Astrocyte (in vitro differentiated cells and primary cell): Measurements from ENCODE around the gene CDK15. TPM values are rescaled to one million over a fixed set of nuclear protein-coding genes. Genes with fewer than 3 reads are reported as not detected.

Experiments used
- DNase-seq: peaks from one replicate; pipeline ENCODE4 v3.0.0-alpha.2; 2010; ENCODE audit warnings: low read depth
- FAIRE-seq: peaks from 2 replicates; lab custom pipeline; 2011; peaks lifted over from hg19 to GRCh38; lab: Jason Lieb, UNC
- H2AFZ ChIP-seq: 2 replicates; pipeline ENCODE4 v1.6.0; 2012; ENCODE audit warnings: low read depth, low read length, inconsistent platforms
- H3K27ac ChIP-seq: 2 replicates; pipeline ENCODE4 v1.5.1; 2011; ENCODE audit warnings: low read depth, low read length, inconsistent platforms
- H3K27me3 ChIP-seq: 2 replicates; pipeline ENCODE4 v1.6.0; 2011; ENCODE audit warnings: low read length, inconsistent platforms; ENCODE audit not compliant: insufficient read depth
- H3K36me3 ChIP-seq: 2 replicates; pipeline ENCODE4 v1.5.1; 2011; ENCODE audit warnings: low read length, inconsistent platforms; ENCODE audit not compliant: insufficient read depth
- H3K4me1 ChIP-seq: 2 replicates; pipeline ENCODE4 v1.5.1; 2011; ENCODE audit warnings: low read length, inconsistent platforms; ENCODE audit not compliant: insufficient read depth
- H3K4me2 ChIP-seq: 2 replicates; pipeline ENCODE4 v1.6.0; 2012; ENCODE audit warnings: low read length, inconsistent platforms
- H3K4me3 ChIP-seq: 2 replicates; pipeline ENCODE4 v1.5.1; 2011; ENCODE audit warnings: low read depth, mild to moderate bottlenecking, low read length, inconsistent platforms; ENCODE audit not compliant: insufficient read depth
- H3K79me2 ChIP-seq: 2 replicates; pipeline ENCODE4 v1.6.0; 2012; ENCODE audit warnings: mild to moderate bottlenecking, low read length, inconsistent platforms; ENCODE audit not compliant: insufficient read depth
- H3K9ac ChIP-seq: 2 replicates; pipeline ENCODE4 v1.6.0; 2012; ENCODE audit warnings: mild to moderate bottlenecking, low read length, inconsistent platforms
- H3K9me3 ChIP-seq: 2 replicates; pipeline ENCODE4 v1.5.1; 2012; ENCODE audit warnings: low read depth, mild to moderate bottlenecking, low read length, inconsistent platforms; ENCODE audit not compliant: insufficient read depth
- H4K20me1 ChIP-seq: 2 replicates; pipeline ENCODE4 v1.6.0; 2012; ENCODE audit warnings: low read length, inconsistent platforms; ENCODE audit not compliant: insufficient read depth
- H3K27ac Mint-ChIP-seq: one replicate; pipeline ENCODE4 v1.8.0; 2021; ENCODE audit warnings: mild to moderate bottlenecking, mixed read lengths; ENCODE audit not compliant: unreplicated experiment
- H3K27me3 Mint-ChIP-seq: one replicate; pipeline ENCODE4 v1.8.0; 2021; ENCODE audit warnings: low read depth, mixed read lengths; ENCODE audit not compliant: unreplicated experiment
- H3K36me3 Mint-ChIP-seq: one replicate; pipeline ENCODE4 v1.8.0; 2021; ENCODE audit warnings: low read depth, mixed read lengths; ENCODE audit not compliant: unreplicated experiment
- H3K4me1 Mint-ChIP-seq: one replicate; pipeline ENCODE4 v1.8.0; 2021; ENCODE audit warnings: low read depth, mixed read lengths; ENCODE audit not compliant: unreplicated experiment
- H3K4me3 Mint-ChIP-seq: one replicate; pipeline ENCODE4 v1.8.0; 2021; ENCODE audit warnings: mild to moderate bottlenecking, moderate library complexity, mixed read lengths; ENCODE audit not compliant: unreplicated experiment
- H3K9me3 Mint-ChIP-seq: one replicate; pipeline ENCODE4 v1.8.0; 2021; ENCODE audit warnings: mild to moderate bottlenecking, mixed read lengths; ENCODE audit not compliant: unreplicated experiment
- CTCF ChIP-seq: IDR thresholded peaks from 2 replicates; pipeline ENCODE4 v1.5.1; 2011; ENCODE audit warnings: low read depth, mild to moderate bottlenecking, inconsistent platforms, low read length, moderate library complexity; ENCODE audit not compliant: insufficient read depth
- EZH2 ChIP-seq: IDR thresholded peaks from 2 replicates; pipeline ENCODE4 v1.6.1; 2012; ENCODE audit warnings: mild to moderate bottlenecking, low read length, inconsistent platforms; ENCODE audit not compliant: insufficient read depth
- total RNA-seq: library from RNA; stranded (reverse); gene quantifications from 2 replicates; pipeline ENCODE4 v1.2.1, GENCODE V29; 2021

CDK15 gene
- total RNA-seq, 1 donor from 2014 or later, result 6.6 TPM

- H3K4me2 ChIP-seq, result no peak overlapping the region
- H3K27ac ChIP-seq, result no peak overlapping the region
- H3K9ac ChIP-seq, result no peak overlapping the region
- no peaks in the 10 kb centered on the region for H3K36me3 ChIP-seq
- Mint-ChIP-seq H3K4me3 (no peak overlapping the region), H3K9me3 (no peaks in the 10 kb centered on the region), H3K4me1 (peaks cover 4% of the 10 kb centered on the region), H3K27me3 (peaks cover 3% of the 10 kb centered on the region), H3K36me3 (no peaks in the 10 kb centered on the region), H3K27ac (no peak overlapping the region)
- H3K79me2 ChIP-seq, result peaks cover 12% of the 10 kb centered on the region
- H3K4me1 ChIP-seq, result peaks cover 13% of the 10 kb centered on the region
- no peak overlapping the region for H3K4me3 ChIP-seq
- TF ChIP-seq CTCF (no peak), EZH2 (no peak)
- FAIRE-seq (no peak), DNase-seq (no peak)
- H3K27me3 ChIP-seq, result no peaks in the 10 kb centered on the region
- H2AFZ ChIP-seq, result no peak overlapping the region
- H4K20me1 ChIP-seq, result peaks cover 2% of the 10 kb centered on the region
- H3K9me3 ChIP-seq, result no peaks in the 10 kb centered on the region
Measured at GRCh38 chr2:201784563-201784962, 21.8 kb upstream of the CDK15 start.

DNA sequence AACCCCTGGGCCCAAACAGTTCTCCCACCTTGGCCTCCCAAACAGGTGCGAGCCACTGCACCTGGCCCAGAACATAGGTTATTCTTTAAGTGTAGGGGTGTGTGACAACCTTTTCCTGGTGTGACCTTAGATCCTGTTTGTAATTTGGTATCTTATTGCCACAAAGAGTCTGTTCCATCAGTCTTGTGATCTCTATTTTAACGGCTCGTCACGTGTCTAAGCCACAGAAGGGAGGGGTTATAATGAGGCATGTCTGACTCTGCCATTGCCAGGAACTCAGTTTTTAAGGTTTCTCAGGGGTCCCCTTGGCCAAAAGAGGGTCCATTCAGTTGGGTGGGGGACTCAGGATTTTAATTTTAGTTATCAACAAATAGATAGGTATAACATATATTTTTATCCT lies 21.2 kb upstream of the CDK15 start:
- Histone ChIP-seq H3K36me3 (no peaks in the 10 kb centered on the region), H3K4me3 (no peak overlapping the region), H3K4me2 (no peak overlapping the region), H3K27ac (no peak overlapping the region), H3K4me1 (peaks cover 8% of the 10 kb centered on the region), H3K9ac (no peak overlapping the region), H3K9me3 (no peaks in the 10 kb centered on the region), H3K79me2 (peaks cover 6% of the 10 kb centered on the region), H3K27me3 (no peaks in the 10 kb centered on the region), H4K20me1 (no peaks in the 10 kb centered on the region), H2AFZ (no peak overlapping the region)
- Mint-ChIP-seq H3K27ac (no peak overlapping the region), H3K27me3 (peaks cover 3% of the 10 kb centered on the region), H3K4me1 (peaks cover 4% of the 10 kb centered on the region), H3K4me3 (no peak overlapping the region), H3K9me3 (no peaks in the 10 kb centered on the region), H3K36me3 (no peaks in the 10 kb centered on the region)
- FAIRE-seq, result no peak
- TF ChIP-seq EZH2 (no peak), CTCF (no peak)
- no peak for DNase-seq

- Histone ChIP-seq H3K4me1 (peaks cover 6% of the 10 kb centered on the region), H3K36me3 (no peaks in the 10 kb centered on the region), H3K4me3 (no peak overlapping the region), H3K9ac (no peak overlapping the region), H3K27ac (no peak overlapping the region), H2AFZ (no peak overlapping the region), H3K79me2 (no peaks in the 10 kb centered on the region), H3K4me2 (no peak overlapping the region), H3K9me3 (no peaks in the 10 kb centered on the region), H3K27me3 (no peaks in the 10 kb centered on the region), H4K20me1 (no peaks in the 10 kb centered on the region)
- H3K36me3 Mint-ChIP-seq, result no peaks in the 10 kb centered on the region
- no peak overlapping the region for H3K27ac Mint-ChIP-seq
- DNase-seq (peak; percentile 62), FAIRE-seq (no peak)
- peaks cover 4% of the 10 kb centered on the region for H3K4me1 Mint-ChIP-seq
- H3K9me3 Mint-ChIP-seq, result peaks cover 1% of the 10 kb centered on the region
- TF ChIP-seq EZH2 (no peak), CTCF (no peak)
- H3K4me3 Mint-ChIP-seq, result no peak overlapping the region
- H3K27me3 Mint-ChIP-seq, result peaks cover 3% of the 10 kb centered on the region
Measured at GRCh38 chr2:201786471-201786870, 19.9 kb upstream of the CDK15 start.
